ENCODE data around the gene ZNF800.

Gene ZNF800

GRCh38 chr7:127349881-127350280 is 42.6 kb downstream of the ZNF800 start:
- no peak for TF ChIP-seq SIN3A (IDR thresholded peaks at IDR 0.05; ENCODE audit: borderline replicate concordance, insufficient read depth, low read length)
- no peak for TF ChIP-seq REST (IDR thresholded peaks at IDR 0.05; ENCODE audit: insufficient read depth in 1 of 2, low read depth in 2 of 2, low read length in 2 of 2)

DNA sequence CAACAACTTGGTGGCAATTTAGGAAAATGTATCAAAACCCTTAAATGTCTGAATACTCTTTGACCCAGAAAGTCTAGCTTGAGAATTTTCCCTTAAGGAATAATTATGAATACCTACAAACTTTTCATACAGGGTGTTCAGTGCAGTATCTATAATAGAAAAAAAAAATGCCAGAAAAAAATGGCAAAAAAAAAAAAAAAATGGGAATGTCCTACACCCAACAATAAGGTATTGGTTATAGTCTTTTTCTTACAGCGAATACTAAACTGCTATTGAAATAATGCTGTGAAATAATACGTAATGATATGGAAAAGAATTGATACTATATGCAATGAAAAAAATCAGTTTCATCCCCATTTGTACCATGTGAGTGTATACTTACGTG is 44.3 kb downstream of the ZNF800 start:
- no peak for TF ChIP-seq SIN3A (IDR thresholded peaks at IDR 0.05; ENCODE audit: borderline replicate concordance, insufficient read depth, low read length)
- no peak for TF ChIP-seq POLR2AphosphoS5 (IDR thresholded peaks at IDR 0.05; ENCODE audit: low read depth, low read length)
- no peak for TF ChIP-seq TAF1 (IDR thresholded peaks at IDR 0.05; ENCODE audit: borderline replicate concordance, insufficient read depth, low read length)
- TF ChIP-seq REST (IDR thresholded peaks at IDR 0.05; ENCODE audit: insufficient read depth in 1 of 2, low read depth in 2 of 2, low read length in 2 of 2), result no peak
- TF ChIP-seq FOXP2 (optimal IDR thresholded peaks at IDR 0.05; ENCODE audit: borderline replicate concordance, extremely low read depth, extremely low read length, insufficient read depth), result no peak

- TF ChIP-seq POLR2AphosphoS5 (IDR thresholded peaks at IDR 0.05; ENCODE audit: low read depth, low read length), result no peak
- peak; percentile 61 for TF ChIP-seq FOXP2 (optimal IDR thresholded peaks at IDR 0.05; ENCODE audit: borderline replicate concordance, extremely low read depth, extremely low read length, insufficient read depth)
Observed at GRCh38 chr7:127347567-127348246, 44.8 kb downstream of the ZNF800 start.

GRCh38 chr7:127346575-127347256 is 45.8 kb downstream of the ZNF800 start:
- TF ChIP-seq REST (IDR thresholded peaks at IDR 0.05; ENCODE audit: insufficient read depth in 1 of 2, low read depth in 2 of 2, low read length in 2 of 2) (no peak), POLR2AphosphoS5 (IDR thresholded peaks at IDR 0.05; ENCODE audit: low read depth, low read length) (no peak), SIN3A (IDR thresholded peaks at IDR 0.05; ENCODE audit: borderline replicate concordance, insufficient read depth, low read length) (no peak), FOXP2 (optimal IDR thresholded peaks at IDR 0.05; ENCODE audit: borderline replicate concordance, extremely low read depth, extremely low read length, insufficient read depth) (no peak), TAF1 (IDR thresholded peaks at IDR 0.05; ENCODE audit: borderline replicate concordance, insufficient read depth, low read length) (no peak)

- TF ChIP-seq SIN3A (IDR thresholded peaks at IDR 0.05; ENCODE audit: borderline replicate concordance, insufficient read depth, low read length) (no peak), FOXP2 (optimal IDR thresholded peaks at IDR 0.05; ENCODE audit: borderline replicate concordance, extremely low read depth, extremely low read length, insufficient read depth) (no peak), REST (IDR thresholded peaks at IDR 0.05; ENCODE audit: insufficient read depth in 1 of 2, low read depth in 2 of 2, low read length in 2 of 2) (peak; percentile 48 to 84; a peak in 3 of 4 replicates), POLR2AphosphoS5 (IDR thresholded peaks at IDR 0.05; ENCODE audit: low read depth, low read length) (no peak), TAF1 (IDR thresholded peaks at IDR 0.05; ENCODE audit: borderline replicate concordance, insufficient read depth, low read length) (no peak)
Observed at GRCh38 chr7:127342596-127342995, 49.9 kb downstream of the ZNF800 start.

Measured in PFSK-1 (cell line).